ENCODE data around the gene AGAP9.
"Not testable (repeated sequence)": the region's sequence is repeated elsewhere in the genome, so short reads cannot be mapped to it uniquely, and the experiment has no call there.

AGAP9 gene

GRCh38 chr10:47456079-47456785, 67.2 kb downstream of the AGAP9 start:
- DNase-seq: no peak

GRCh38 chr10:47455350-47456078, 67.9 kb downstream of the AGAP9 start:
- not testable (repeated sequence) for DNase-seq

GRCh38 chr10:47454780-47455058, 68.7 kb downstream of the AGAP9 start:
- DNase-seq: no peak

- no peak for DNase-seq
Observed at GRCh38 chr10:47454008-47454779, 69.2 kb downstream of the AGAP9 start.

- no peak for DNase-seq
Observed at GRCh38 chr10:47453141-47454007, 70.1 kb downstream of the AGAP9 start.

- DNase-seq: no peak
Observed at GRCh38 chr10:47452495-47453140, 70.8 kb downstream of the AGAP9 start.

- no peak for DNase-seq
Observed at GRCh38 chr10:47451998-47452494, 71.4 kb downstream of the AGAP9 start.

All from activated effector memory CD4-positive, alpha-beta T cell treated with Interleukin-2 at 50 U/mL for 16 hours (primary cell).